Measurements from ENCODE around the gene ELAVL1. TPM values are rescaled to one million over a fixed set of nuclear protein-coding genes. Genes with fewer than 3 reads are reported as not detected.

ELAVL1 gene
- polyA plus RNA-seq, 1 of the 3 experiments (the other 2 are of a cell fraction), result 49.6 TPM

GRCh38 chr19:7932276-7932929, 73.0 kb downstream of the ELAVL1 start (continued):
- no peak for TF ChIP-seq PBX3 (IDR thresholded peaks at IDR 0.05)
- TF ChIP-seq FOXJ3 (CRISPR knock-in tag; IDR thresholded peaks at IDR 0.05), result no peak
- no peak for TF ChIP-seq EP300 (IDR thresholded peaks at IDR 0.05; ENCODE audit: borderline replicate concordance in 1 of 2, low read depth in 1 of 2, low read length in 1 of 2)
- TF ChIP-seq MXI1 (IDR thresholded peaks at IDR 0.05; ENCODE audit: low read depth, low read length), result no peak
- TF ChIP-seq USF1 (IDR thresholded peaks at IDR 0.05; ENCODE audit: borderline replicate concordance, low read depth), result no peak
- no peak for TF ChIP-seq CHD2 (IDR thresholded peaks at IDR 0.05; ENCODE audit: low read length, partially characterized antibody)
- no peak for TF ChIP-seq GABPA (IDR thresholded peaks at IDR 0.05; ENCODE audit: low read depth)
- TF ChIP-seq MAX (IDR thresholded peaks at IDR 0.05; ENCODE audit: low read depth), result no peak

DNA sequence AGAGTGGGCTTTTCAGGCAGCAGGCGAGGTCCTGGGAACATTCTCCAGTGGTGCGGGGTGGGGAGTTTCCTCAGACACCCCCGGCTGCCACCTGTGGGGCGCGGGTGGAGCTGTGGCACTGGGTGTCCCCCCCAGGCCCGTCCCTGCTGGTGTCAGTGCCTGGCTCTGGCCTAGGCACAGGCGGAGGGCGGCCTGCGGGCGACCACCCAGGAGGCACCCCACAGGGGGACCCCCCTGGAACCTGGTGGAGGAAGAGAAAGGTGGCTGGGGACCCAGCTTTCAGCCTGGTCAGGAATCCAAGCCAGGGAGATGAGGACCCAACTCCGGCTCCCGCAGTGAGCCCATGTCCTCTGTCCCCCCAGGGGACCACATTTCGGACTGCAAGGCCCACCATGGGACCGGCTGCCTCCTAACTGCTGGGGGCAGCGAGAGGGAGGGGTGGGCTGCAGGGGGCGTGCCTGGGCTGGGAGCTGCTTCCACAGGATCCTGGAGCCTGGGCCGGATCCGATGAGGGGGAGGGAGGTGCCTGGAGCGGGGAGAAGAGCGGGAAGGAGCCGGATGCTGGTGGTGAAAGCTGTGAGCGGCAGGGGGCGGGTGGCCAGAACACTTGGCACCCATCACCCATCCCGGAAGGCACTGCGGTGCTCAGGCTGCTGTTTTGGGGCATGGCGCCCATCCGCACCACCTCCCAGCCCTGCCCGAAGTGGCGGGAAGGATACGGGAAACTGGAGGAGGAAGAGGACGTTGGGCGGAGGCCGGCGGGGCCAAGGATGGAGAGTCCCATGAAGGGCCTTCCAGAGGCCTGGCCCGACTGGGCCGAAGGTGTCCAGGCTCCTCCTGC, 74.0 kb downstream of the ELAVL1 start:
- H3K27me3 ChIP-seq (ENCODE audit: insufficient read depth), result no peaks in the 10 kb centered on the region
- 96% methylated on average over 23 of the region's 36 CpGs for WGBS (ENCODE audit: low lambda C conversion rate)
- no peaks in the 10 kb centered on the region for H3K79me2 ChIP-seq (ENCODE audit: insufficient read depth)
- peaks cover 32 to 41% of the 10 kb centered on the region in 2 experiments for H3K36me3 ChIP-seq (replicated peaks in 1 of 2; ENCODE audit: control insufficient read depth in 1 of 2, insufficient read depth in 2 of 2, low read length in 1 of 2)
- no peaks in the 10 kb centered on the region for H3K9me2 ChIP-seq
- no peak overlapping the region for H3K9ac ChIP-seq
- POLR2A ChIA-PET, result interaction anchor here (1.0 to 1.3 kb wide), 2 partner anchors 13 to 34 kb away, joined by 3 read pairs; no protein-coding TSS in a partner anchor
- peaks cover 32 to 35% of the 10 kb centered on the region in 2 experiments for H3K4me1 ChIP-seq (ENCODE audit: control insufficient read depth in 1 of 2, insufficient read depth in 2 of 2, low read depth in 1 of 2, low read length in 1 of 2)
- peaks cover 3% of the 10 kb centered on the region; the same call in 1 of the 2 replicates for H4K20me1 ChIP-seq (ENCODE audit: insufficient read depth)
- H3K4me3 ChIP-seq (ENCODE audit: low read depth in 2 of 2, low read length in 1 of 2), result no peak overlapping the region
- CTCF ChIA-PET, result interaction anchor here (0.6 to 6.7 kb wide), 5 partner anchors 12 to 161 kb away, joined by 3 to 69 read pairs (median 4); partner anchors contain the start of genes SNAPC2 and TIMM44
- no peak for DNase-seq
- no peak overlapping the region for H2AFZ ChIP-seq (ENCODE audit: low read depth)
- H3K4me2 ChIP-seq, result no peak overlapping the region
- H3K9me3 ChIP-seq, result no peaks in the 10 kb centered on the region
- TF ChIP-seq MAX (IDR thresholded peaks at IDR 0.05; ENCODE audit: low read depth) (no peak), GATA2 (CRISPR knock-in tag; IDR thresholded peaks at IDR 0.05) (no peak), GABPA (IDR thresholded peaks at IDR 0.05; ENCODE audit: low read depth) (no peak), FOSL2 (IDR thresholded peaks at IDR 0.05; ENCODE audit: borderline replicate concordance, low read depth) (no peak), NRF1 (IDR thresholded peaks at IDR 0.05; ENCODE audit: low read depth, low read length) (no peak), SMC3 (IDR thresholded peaks at IDR 0.05; ENCODE audit: low read depth, low read length) (no peak), USF1 (IDR thresholded peaks at IDR 0.05; ENCODE audit: borderline replicate concordance, low read depth) (no peak)
- H3F3A ChIP-seq (replicated peaks; ENCODE audit: insufficient read depth), result peaks cover 37% of the 10 kb centered on the region
- peak overlapping the region in 1 of 2 experiments; percentile 99; a peak in 1 of 4 replicates for H3K27ac ChIP-seq (ENCODE audit: low read depth in 2 of 2, low read length in 1 of 2)

All from SK-N-SH (cell line).